Measurements from ENCODE around the gene RPH3AL. TPM values are rescaled to one million over a fixed set of nuclear protein-coding genes. Genes with fewer than 3 reads are reported as not detected.

RPH3AL gene
- total RNA-seq, 1 donor from 2014 or later: 6.1 TPM

GRCh38 chr17:258906-259305 is 93.7 kb downstream of the RPH3AL start:
- FAIRE-seq: peak; percentile 79
- no peaks in the 10 kb centered on the region for H3K27me3 ChIP-seq (ENCODE audit: control insufficient read depth, insufficient read depth, low read length)
- peaks cover under 1% of the 10 kb centered on the region for H3K36me3 ChIP-seq (ENCODE audit: control insufficient read depth, insufficient read depth, low read length)
- H3K4me3 ChIP-seq (ENCODE audit: low read depth, low read length): no peak overlapping the region
- TF ChIP-seq CTCF (IDR thresholded peaks at IDR 0.05; ENCODE audit: insufficient read depth, low read length, severe bottlenecking): no peak
- DNase-seq (ENCODE audit: low read depth): no peak

- Histone ChIP-seq H3K36me3 (ENCODE audit: control insufficient read depth, insufficient read depth, low read length) (no peaks in the 10 kb centered on the region), H3K27me3 (ENCODE audit: control insufficient read depth, insufficient read depth, low read length) (no peaks in the 10 kb centered on the region), H3K4me3 (ENCODE audit: low read depth, low read length) (no peak overlapping the region)
- peak; percentile 58 for FAIRE-seq
- no peak for DNase-seq (ENCODE audit: low read depth)
- TF ChIP-seq CTCF (IDR thresholded peaks at IDR 0.05; ENCODE audit: insufficient read depth, low read length, severe bottlenecking): no peak
These were observed 94.4 kb downstream of the RPH3AL start for GRCh38 chr17:258045-258734.

GRCh38 chr17:253091-253846 is 99.3 kb downstream of the RPH3AL start:
- Histone ChIP-seq H3K36me3 (ENCODE audit: control insufficient read depth, insufficient read depth, low read length) (no peaks in the 10 kb centered on the region), H3K4me3 (ENCODE audit: low read depth, low read length) (no peak overlapping the region), H3K27me3 (ENCODE audit: control insufficient read depth, insufficient read depth, low read length) (no peaks in the 10 kb centered on the region)
- TF ChIP-seq CTCF (IDR thresholded peaks at IDR 0.05; ENCODE audit: insufficient read depth, low read length, severe bottlenecking): no peak
- FAIRE-seq (no peak), DNase-seq (ENCODE audit: low read depth) (no peak)

- Histone ChIP-seq H3K36me3 (ENCODE audit: control insufficient read depth, insufficient read depth, low read length) (no peaks in the 10 kb centered on the region), H3K4me3 (ENCODE audit: low read depth, low read length) (no peak overlapping the region), H3K27me3 (ENCODE audit: control insufficient read depth, insufficient read depth, low read length) (no peaks in the 10 kb centered on the region)
- FAIRE-seq (no peak), DNase-seq (ENCODE audit: low read depth) (no peak)
- no peak for TF ChIP-seq CTCF (IDR thresholded peaks at IDR 0.05; ENCODE audit: insufficient read depth, low read length, severe bottlenecking)
These were observed 100.2 kb downstream of the RPH3AL start for GRCh38 chr17:252456-252855.

GRCh38 chr17:251531-251930 is 101.1 kb downstream of the RPH3AL start:
- TF ChIP-seq CTCF (IDR thresholded peaks at IDR 0.05; ENCODE audit: insufficient read depth, low read length, severe bottlenecking): no peak
- Histone ChIP-seq H3K36me3 (ENCODE audit: control insufficient read depth, insufficient read depth, low read length) (no peaks in the 10 kb centered on the region), H3K27me3 (ENCODE audit: control insufficient read depth, insufficient read depth, low read length) (no peaks in the 10 kb centered on the region), H3K4me3 (ENCODE audit: low read depth, low read length) (no peak overlapping the region)
- no peak for FAIRE-seq
- no peak for DNase-seq (ENCODE audit: low read depth)

Measured in bronchial epithelial cell (primary cell).